ENCODE measurements around the gene SLC25A17. TPM values are rescaled to one million over a fixed set of nuclear protein-coding genes. Genes with fewer than 3 reads are reported as not detected.
A peak's percentile ranks its signal among the peaks of the same experiment; 100 is the strongest.
"Not testable (repeated sequence)": the region's sequence is repeated elsewhere in the genome, so short reads cannot be mapped to it uniquely, and the experiment has no call there.

Gene SLC25A17
- total RNA-seq, 2 donors from 2014 or later: 19.4 to 40.9 TPM

DNA sequence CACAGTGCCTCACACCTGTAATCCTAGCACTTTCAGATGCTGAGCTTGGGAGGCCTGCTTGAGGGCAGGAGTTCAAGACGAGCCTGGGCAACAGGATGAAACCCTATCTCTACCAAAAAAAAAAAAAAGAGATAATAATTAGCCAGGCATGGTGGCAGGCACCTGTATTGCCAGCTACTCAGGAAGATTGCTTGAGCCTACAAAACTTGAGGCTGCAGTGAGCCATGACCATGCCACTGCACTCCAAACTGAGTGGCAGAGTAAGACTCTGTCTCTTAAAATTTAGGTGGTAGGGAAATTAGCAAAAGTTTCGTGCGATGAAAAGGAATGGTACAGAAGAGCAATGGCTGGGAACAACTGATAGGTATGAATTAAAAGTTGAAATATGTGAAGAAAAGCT is 19.3 kb upstream of the SLC25A17 start:
- H3K9me3 Mint-ChIP-seq: no peaks in the 10 kb centered on the region
- ATAC-seq (replicated peaks): no peak
- no peak overlapping the region for H3K27ac Mint-ChIP-seq
- H3K36me3 Mint-ChIP-seq (ENCODE audit: low read depth): peaks cover 99% of the 10 kb centered on the region
- peaks cover 9% of the 10 kb centered on the region for H3K4me1 Mint-ChIP-seq
- no peak overlapping the region for H3K4me3 Mint-ChIP-seq
- no peaks in the 10 kb centered on the region for H3K27me3 Mint-ChIP-seq

DNA sequence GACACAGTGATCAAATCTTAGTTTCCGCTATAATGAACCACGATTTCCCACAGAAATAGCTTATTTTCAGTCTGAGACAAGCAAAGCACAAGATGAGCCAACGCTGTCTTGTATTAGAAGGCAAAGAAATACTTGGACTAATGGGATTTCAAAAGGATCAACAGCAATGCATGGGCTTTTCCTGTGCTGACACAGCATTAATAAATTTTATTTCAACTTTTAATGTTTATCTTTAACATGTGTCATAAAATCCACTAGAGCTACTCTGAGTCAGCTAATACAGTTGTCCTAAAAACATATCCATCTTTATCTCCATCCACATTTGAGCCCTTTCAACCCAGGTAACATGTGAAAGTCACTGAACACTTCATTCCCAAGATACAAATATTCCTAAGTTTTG is 15.5 kb upstream of the SLC25A17 start:
- no peaks in the 10 kb centered on the region for H3K4me1 Mint-ChIP-seq
- H3K36me3 Mint-ChIP-seq (ENCODE audit: low read depth): peaks cover 99% of the 10 kb centered on the region
- no peaks in the 10 kb centered on the region for H3K9me3 Mint-ChIP-seq
- H3K27ac Mint-ChIP-seq: no peak overlapping the region
- H3K27me3 Mint-ChIP-seq: no peaks in the 10 kb centered on the region
- no peak for ATAC-seq (replicated peaks)
- no peak overlapping the region for H3K4me3 Mint-ChIP-seq

DNA sequence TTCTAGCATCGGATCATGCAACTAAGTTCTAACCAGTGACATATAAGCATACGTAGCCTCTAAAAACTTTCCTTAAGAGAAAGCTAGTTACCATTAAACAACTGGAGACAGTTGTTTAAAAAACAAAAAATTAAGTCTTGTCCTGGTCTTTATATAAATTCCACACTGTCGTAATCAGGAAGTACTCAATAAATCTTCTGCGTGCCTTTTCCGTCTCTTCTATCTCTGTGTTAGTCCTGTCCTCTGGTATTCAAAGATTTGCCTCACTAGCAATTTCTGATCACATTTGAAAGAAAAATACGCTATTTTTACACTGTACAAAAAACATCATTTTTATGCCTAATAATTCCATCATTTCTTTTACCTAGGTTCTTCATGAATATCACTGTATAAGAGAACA is 10.0 kb upstream of the SLC25A17 start:
- H3K27me3 Mint-ChIP-seq: no peaks in the 10 kb centered on the region
- no peaks in the 10 kb centered on the region for H3K4me1 Mint-ChIP-seq
- ATAC-seq (replicated peaks): no peak
- H3K36me3 Mint-ChIP-seq (ENCODE audit: low read depth): peaks cover 96% of the 10 kb centered on the region
- no peak overlapping the region for H3K27ac Mint-ChIP-seq
- H3K4me3 Mint-ChIP-seq: no peak overlapping the region
- no peaks in the 10 kb centered on the region for H3K9me3 Mint-ChIP-seq

DNA sequence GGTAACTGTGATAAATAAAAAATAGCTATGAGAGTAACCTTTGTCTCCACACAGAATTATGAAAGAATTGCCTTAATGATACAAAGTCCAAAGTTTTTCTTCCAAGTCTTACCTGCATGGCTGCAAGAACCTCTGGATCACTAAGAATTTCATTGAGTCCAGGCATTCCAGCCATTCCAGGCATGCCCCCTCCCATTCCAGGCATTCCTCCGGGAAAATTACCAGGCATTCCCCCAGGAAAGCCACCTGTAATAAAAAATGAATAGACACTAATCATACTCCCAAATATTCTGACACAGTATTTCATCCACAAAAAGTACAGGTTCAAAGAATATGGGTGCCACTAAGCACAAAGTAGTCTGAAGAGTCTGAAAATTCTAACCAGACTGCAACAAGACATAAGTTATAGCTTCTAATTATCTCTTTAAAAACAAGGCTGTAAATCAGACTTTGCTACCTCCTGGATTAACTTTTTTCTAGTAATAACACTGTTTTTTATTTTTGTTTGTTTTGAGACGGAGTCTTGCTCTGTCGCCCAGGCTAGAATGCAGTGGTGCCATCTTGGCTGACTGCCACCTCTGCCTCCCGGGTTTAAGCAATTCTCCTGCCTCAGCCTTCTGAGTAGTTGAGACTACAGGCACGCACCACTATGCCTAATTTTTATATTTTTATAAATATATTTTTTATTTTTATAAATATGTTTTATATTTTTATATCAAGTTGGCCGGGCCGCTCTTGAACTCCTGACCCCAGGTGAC is 8.0 kb upstream of the SLC25A17 start:
- no peak overlapping the region for H3K4me3 Mint-ChIP-seq
- no peaks in the 10 kb centered on the region for H3K9me3 Mint-ChIP-seq
- ATAC-seq (replicated peaks): no peak
- H3K4me1 Mint-ChIP-seq: no peaks in the 10 kb centered on the region
- H3K36me3 Mint-ChIP-seq (ENCODE audit: low read depth): peaks cover 91% of the 10 kb centered on the region
- H3K27me3 Mint-ChIP-seq: no peaks in the 10 kb centered on the region
- H3K27ac Mint-ChIP-seq: no peak overlapping the region

DNA sequence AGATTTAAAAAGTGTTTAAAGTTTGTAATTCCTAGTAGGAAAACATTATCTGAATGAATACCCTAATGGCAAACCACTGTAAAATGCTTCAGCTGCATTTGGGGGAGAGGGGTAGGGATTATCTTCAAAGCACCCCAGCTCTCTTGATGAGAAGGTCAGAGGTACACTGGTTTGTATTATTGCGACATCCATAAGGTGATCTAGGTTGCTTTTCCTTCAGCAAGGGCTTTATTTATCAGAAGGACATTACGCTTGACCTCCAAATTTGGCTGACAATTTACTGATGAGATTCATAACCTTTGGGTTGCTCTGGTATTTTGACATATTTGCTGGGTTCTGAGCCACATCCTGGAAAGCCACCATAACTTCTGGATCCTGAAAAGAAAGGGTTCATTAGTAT is 7.1 kb upstream of the SLC25A17 start:
- H3K27ac Mint-ChIP-seq; H3K4me1 Mint-ChIP-seq; H3K4me3 Mint-ChIP-seq; H3K27me3 Mint-ChIP-seq; H3K9me3 Mint-ChIP-seq; ATAC-seq (replicated peaks): not testable (repeated sequence)
- H3K36me3 Mint-ChIP-seq (ENCODE audit: low read depth): peaks cover 82% of the 10 kb centered on the region

DNA sequence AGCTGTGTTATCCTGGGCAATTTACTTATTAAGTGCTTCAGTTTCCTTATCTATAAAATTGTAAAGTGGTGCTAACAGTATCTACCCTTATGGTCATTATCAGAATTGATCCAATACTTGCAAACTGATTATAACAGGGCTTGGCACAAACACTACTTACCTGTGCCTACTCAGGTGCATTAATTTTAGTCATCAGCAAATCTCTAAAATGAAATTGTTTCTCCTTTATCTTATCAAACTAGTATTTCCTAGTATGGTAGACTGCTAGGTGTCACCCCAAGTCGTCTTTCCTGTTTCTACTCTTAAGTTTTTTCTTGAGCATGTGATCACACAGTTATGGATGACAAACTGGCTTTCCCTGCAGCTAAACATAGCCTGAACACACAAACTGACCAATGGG is 4.3 kb upstream of the SLC25A17 start:
- ATAC-seq (replicated peaks): no peak
- Mint-ChIP-seq H3K9me3 (no peaks in the 10 kb centered on the region), H3K27ac (no peak overlapping the region), H3K27me3 (no peaks in the 10 kb centered on the region), H3K36me3 (ENCODE audit: low read depth) (peaks cover 59% of the 10 kb centered on the region), H3K4me1 (no peaks in the 10 kb centered on the region), H3K4me3 (no peak overlapping the region)

DNA sequence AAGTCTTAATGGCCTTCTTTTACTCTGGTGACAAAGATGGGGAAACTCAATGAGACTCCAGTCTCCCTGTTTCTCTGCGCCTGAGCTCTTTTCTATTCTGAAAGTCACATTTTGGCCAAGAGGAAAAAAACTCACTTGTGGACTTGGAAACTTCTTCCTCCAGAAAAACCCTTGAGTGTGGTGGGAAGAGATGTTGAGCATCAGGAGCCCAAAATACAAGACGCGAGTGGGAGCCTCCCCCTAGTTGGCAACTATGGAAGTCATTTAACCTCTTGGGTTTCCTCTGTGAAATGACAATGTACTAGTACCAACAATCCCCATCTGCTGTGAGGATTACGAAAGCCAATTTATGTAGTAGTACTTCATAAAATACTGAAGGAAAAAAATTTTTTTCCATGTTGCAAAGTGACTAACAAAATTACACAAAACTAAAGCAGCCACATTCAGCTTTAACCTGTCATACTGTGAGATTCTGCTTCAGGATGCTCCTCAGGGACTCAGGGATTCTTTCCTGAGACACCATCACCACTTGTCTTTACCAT is 524 bp upstream of the SLC25A17 start:
- Mint-ChIP-seq H3K27ac (peak overlapping the region; percentile 98), H3K36me3 (ENCODE audit: low read depth) (peaks cover 49% of the 10 kb centered on the region), H3K4me3 (peak overlapping the region; percentile 89), H3K4me1 (peaks cover 22% of the 10 kb centered on the region), H3K27me3 (no peaks in the 10 kb centered on the region), H3K9me3 (no peaks in the 10 kb centered on the region)
- no peak for ATAC-seq (replicated peaks)

DNA sequence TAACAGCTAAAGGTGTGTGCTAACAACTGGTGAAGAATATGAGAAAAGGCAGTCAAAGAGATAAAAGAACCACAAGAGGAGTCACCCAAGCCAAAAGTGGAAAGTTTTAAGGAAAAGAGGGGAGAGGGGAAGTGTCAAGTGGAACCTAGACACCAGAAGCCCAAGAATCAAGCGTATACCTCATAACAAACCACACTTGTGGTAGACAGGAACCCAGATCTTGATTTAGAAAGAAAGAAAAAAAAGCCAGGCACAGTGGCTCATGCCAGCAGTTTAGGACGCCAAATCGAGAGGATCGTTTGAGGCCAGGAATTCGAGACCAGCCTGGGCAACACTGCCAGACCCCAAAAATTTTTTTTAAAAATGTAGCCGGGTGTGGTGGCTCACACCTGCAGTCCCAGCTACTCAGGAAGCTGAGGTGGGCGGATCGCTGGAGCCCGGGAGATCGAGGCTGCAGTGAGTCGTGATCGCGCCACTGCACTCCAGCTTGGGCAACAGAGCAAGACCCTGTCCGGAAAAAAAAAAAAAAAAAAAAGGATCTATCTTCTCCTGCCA is 877 bp downstream of the SLC25A17 start:
- ATAC-seq (replicated peaks): peak; percentile 4

DNA sequence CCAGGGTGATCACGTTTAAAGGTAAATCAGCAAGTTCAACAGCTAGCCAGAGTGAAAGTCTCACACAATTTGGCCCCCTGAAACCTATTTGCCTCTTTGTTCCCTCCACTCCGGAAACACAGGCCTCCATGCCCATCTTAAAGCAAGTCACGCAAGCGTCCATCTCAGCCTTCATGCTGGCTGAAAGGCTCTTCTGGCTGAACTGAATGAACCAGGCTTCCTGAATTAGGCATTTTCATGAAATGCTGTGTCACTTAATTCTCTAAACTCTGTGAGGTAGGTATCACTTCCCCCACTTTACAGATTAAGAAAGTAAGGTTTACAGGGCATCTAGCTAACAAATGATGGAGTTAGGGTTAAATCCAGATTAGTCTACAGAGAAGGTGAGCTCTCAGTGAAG is 1.4 kb downstream of the SLC25A17 start:
- Mint-ChIP-seq H3K4me3 (peak overlapping the region; percentile 89), H3K27ac (peak overlapping the region; percentile 98), H3K36me3 (ENCODE audit: low read depth) (peaks cover 41% of the 10 kb centered on the region), H3K27me3 (no peaks in the 10 kb centered on the region), H3K4me1 (peaks cover 22% of the 10 kb centered on the region), H3K9me3 (no peaks in the 10 kb centered on the region)
- ATAC-seq (replicated peaks): no peak

More for the DNA sequence above, 877 bp downstream of the SLC25A17 start:
- Mint-ChIP-seq H3K27ac (peak overlapping the region; percentile 98), H3K4me3 (peak overlapping the region; percentile 89), H3K27me3 (no peaks in the 10 kb centered on the region), H3K4me1 (peaks cover 22% of the 10 kb centered on the region), H3K9me3 (no peaks in the 10 kb centered on the region), H3K36me3 (ENCODE audit: low read depth) (peaks cover 46% of the 10 kb centered on the region)

DNA sequence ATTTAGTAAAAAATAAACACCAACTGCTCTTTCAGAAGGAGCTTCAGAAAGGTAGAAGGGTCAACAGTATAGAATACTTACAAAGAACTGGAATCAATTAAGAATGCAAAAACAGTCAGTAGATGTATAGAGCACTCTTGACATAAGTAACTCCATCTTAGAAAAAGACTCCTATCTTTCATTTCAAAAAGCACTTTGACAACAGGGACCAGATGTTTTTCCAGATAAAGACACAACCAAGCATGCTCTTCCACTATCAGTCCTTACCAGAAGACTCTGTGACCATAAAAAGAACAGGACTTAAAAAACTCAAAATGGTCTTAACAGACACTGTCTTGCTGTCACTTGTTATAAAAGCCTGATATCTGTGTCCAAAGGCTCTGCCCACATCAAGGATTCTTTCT is 5.2 kb downstream of the SLC25A17 start:
- Mint-ChIP-seq H3K27me3 (no peaks in the 10 kb centered on the region), H3K9me3 (no peaks in the 10 kb centered on the region), H3K4me3 (no peak overlapping the region), H3K36me3 (ENCODE audit: low read depth) (peaks cover 50% of the 10 kb centered on the region), H3K4me1 (peaks cover 27% of the 10 kb centered on the region), H3K27ac (no peak overlapping the region)
- no peak for ATAC-seq (replicated peaks)

DNA sequence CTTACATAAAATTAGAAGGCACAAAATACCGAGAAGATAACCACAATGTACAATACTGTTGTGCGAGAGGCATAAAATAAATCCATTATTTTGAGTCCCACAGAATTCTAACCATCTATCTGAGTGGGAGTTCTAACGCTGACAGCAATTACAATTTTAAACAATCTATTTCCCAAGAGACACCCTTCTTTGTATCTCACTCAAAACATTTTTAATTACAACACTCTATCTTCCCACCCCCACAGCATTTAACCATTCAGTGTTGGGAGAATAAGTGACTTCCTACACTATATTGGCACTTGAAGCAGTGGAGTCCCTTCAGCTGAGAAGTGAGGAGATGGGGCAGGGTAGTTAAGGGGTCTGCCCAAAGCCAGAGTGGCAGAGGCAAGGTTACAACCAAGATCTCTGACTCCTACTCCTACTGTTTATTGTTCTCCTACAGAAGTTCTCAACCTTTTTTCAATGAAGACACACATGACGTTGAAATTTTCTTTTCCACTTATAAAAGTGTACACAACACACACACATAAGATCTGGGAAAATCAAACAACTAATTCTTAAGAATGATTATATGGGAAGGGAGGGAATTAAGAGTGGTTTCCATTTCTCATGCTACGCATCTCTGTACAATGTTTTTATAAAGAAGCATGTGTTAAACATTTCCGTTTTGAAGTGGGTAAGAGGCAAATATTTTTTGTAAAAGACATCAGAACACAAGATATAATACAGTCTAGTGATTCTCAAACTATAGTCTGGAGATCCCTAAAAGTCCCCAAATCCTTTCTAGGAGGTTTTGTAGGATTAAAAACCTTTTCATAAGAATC is 10.9 kb downstream of the SLC25A17 start:
- Mint-ChIP-seq H3K27ac (no peak overlapping the region), H3K4me1 (peaks cover 5% of the 10 kb centered on the region), H3K9me3 (no peaks in the 10 kb centered on the region), H3K4me3 (no peak overlapping the region), H3K36me3 (ENCODE audit: low read depth) (peaks cover 30% of the 10 kb centered on the region), H3K27me3 (no peaks in the 10 kb centered on the region)
- ATAC-seq (replicated peaks): no peak

DNA sequence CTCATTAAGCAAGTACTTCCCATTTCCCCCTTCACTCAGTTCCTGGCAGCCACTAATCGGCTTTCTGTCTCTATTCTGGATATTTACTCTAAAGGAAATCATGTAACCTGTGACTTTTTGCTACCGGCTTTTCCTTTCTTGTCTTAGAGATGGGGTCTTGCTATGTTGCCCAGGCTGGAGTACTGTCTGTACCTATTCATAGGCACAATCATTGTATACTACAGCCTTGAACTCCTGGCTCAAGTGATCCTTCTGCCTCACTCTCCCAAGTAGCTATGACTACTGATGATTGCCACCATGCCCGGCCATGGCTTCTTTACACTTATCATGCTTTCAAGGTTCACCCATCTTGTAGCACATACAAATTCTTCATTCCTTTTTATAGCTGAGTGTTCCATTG is 12.4 kb downstream of the SLC25A17 start:
- Mint-ChIP-seq H3K36me3 (ENCODE audit: low read depth) (peaks cover 21% of the 10 kb centered on the region), H3K4me3 (no peak overlapping the region), H3K9me3 (no peaks in the 10 kb centered on the region), H3K4me1 (no peaks in the 10 kb centered on the region), H3K27me3 (no peaks in the 10 kb centered on the region), H3K27ac (no peak overlapping the region)
- no peak for ATAC-seq (replicated peaks)

DNA sequence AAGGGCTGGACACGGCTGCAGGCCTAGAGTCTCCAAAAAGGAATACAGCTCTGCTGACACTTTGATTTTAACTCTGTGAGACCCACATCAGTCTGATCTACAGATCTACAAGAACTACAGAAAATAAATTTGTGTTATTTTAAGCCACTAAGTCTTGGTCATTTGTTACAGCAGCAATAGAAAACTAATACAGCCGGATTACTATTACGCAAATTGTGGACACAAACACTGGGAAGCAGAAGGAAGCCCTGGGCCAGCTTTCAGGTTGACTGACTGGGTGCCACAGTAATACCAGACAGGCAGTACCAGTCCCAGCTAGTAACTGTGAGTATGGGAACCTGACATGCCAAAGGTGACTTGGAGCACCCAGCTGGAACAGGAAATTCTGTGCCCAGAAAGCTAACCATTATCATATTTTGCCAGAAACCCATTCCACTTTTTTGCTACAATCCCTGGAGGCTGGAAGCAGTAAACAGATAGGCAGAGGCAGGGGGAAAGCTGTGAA is 13.4 kb downstream of the SLC25A17 start:
- peaks cover 19% of the 10 kb centered on the region for H3K36me3 Mint-ChIP-seq (ENCODE audit: low read depth)
- no peak overlapping the region for H3K4me3 Mint-ChIP-seq
- H3K4me1 Mint-ChIP-seq: no peaks in the 10 kb centered on the region
- H3K9me3 Mint-ChIP-seq: no peaks in the 10 kb centered on the region
- no peaks in the 10 kb centered on the region for H3K27me3 Mint-ChIP-seq
- no peak overlapping the region for H3K27ac Mint-ChIP-seq
- ATAC-seq (replicated peaks): no peak

DNA sequence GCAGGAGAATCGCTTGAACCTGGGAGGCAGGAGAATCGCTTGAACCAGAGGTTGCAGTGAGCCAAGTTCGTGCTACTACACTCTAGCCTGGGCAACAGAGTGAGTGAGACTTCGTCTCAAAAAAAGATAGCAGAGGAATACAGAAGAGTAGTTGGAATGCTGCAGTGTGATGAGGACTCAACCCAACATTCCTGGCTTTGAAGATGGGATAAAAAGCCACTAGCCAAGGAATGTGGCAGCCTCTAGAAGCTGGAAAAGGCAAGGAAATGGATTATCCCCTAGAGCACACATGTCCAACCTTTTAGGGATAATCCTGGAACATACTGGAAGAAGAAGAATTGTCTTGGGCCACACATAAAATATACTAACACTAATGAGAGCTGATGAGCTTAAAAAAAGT is 13.9 kb downstream of the SLC25A17 start:
- no peak for ATAC-seq (replicated peaks)
- Mint-ChIP-seq H3K4me1 (no peaks in the 10 kb centered on the region), H3K27ac (no peak overlapping the region), H3K36me3 (ENCODE audit: low read depth) (peaks cover 19% of the 10 kb centered on the region), H3K4me3 (no peak overlapping the region), H3K27me3 (no peaks in the 10 kb centered on the region), H3K9me3 (no peaks in the 10 kb centered on the region)
